ENCODE measurements around the gene POLDIP3.

POLDIP3 gene

DNA sequence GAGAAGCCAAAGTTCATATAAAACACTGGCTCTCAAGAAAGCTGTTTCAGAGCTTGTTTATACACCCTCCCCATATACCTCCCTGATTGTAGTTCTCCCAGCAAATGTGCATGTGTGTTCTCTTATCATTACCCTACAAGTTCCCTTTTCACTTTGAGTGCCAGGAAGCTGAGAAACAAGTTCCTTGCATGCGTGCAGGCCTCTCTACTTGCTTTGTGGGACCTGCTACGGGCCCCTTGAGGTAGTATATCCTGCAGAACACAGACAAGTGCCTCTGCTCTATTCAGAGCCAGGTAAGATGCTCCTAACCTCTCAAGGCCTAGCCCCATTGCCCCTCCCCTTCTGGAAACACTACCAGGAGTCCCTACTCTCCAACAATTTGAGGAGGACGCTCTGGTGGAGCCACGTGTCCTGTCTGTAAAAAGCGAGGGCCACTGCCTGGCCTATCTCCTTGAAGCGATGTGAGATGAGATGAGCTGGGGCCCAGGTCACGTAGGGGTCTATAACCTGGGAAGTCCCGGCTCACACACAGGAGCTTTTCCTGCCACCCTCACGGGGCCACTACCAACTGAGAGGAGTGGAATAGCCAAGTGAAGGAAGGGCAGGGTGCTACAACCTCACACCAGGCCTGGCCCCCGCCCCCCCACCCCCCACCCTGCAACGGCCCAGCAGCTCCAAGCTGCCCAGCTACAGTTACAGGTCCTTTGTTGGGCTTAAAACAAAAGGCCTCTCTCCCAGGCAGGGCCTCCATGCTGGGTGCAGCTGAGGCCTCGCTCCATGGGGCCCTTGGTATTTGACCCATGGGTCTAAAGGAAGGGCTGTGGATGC is 28.3 kb upstream of the POLDIP3 start:
- no peak for DNase-seq (ENCODE audit: low read depth)

DNA sequence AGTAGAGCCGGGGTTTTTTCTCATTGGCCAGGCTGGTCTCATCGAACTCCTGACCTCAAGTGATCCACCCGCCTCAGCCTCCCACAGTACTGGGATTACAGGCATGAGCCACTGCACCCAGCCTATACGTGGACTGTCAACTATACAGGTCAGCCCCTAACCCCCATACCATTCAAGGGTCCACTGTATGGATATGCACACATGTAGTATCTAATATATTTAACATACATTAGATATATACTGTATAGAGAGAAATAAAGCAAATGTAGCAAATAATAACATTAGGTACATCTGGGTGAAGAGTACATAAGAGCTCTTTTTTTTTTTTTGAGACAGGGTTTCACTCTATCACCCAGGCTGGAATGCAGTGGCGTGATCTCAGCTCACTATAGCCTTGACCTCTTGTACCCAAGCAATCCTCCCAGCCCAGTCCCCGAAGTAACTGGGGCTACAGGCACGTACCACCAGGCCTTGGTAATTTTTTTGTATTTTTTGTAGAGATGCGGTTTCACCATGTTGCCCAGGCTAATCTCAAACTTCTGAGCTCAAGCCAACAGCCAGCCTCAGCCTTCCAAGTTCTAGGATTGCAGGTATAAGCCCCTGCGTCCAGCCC is 27.2 kb upstream of the POLDIP3 start:
- DNase-seq (ENCODE audit: low read depth), result no peak

DNA sequence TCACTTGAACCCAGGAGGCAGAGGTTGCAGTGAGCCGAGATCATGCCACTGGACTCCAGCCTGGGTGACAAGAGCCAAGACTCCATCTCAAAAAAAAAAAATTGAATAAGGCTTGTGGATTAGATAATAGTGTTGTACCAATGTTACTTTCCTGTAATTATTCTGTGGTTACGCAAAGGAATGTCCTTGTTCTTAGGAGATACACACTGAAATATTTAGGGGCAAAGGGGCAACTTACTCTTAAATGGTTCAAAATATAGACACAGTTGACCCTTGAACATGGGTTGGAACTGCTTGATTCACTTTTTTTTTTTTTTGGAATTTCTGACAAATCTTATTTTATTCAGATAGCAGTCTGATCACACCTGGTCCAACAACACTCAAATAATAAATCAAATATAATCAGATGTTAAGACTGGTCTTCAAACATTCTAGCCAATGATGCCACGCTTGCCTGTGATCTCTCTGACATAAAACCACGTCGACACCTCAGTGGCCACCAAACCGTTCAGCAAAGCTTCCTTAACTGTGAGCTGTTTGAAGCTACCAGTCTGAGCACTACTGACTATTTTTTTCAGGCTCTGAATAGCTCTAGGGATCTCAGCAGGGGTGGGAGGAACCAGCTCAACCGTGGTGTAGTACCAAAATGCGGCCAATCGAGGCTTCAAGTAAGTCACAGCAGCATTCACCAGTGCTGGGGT is 25.0 kb upstream of the POLDIP3 start:
- DNase-seq (ENCODE audit: low read depth), result no peak

DNA sequence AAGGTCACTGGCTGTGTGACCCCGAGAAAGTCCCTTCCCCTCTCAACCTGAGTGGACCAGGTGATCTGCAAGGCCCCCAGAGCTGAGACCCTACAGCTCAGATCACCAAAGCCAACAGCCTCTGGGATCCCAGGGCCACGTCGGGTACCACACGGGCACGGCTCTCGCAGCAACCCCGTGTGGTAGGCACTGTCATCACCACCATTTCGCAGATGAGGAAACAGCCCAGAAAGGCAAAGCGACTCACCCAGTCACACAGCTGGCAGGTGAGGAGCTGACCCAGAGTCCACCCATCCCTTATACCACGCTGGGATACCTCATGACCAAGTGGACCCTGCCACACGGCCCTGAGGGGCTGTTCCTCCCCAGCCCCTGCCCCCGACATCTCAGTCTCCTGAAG is 22.9 kb upstream of the POLDIP3 start:
- no peak for DNase-seq (ENCODE audit: low read depth)

DNA sequence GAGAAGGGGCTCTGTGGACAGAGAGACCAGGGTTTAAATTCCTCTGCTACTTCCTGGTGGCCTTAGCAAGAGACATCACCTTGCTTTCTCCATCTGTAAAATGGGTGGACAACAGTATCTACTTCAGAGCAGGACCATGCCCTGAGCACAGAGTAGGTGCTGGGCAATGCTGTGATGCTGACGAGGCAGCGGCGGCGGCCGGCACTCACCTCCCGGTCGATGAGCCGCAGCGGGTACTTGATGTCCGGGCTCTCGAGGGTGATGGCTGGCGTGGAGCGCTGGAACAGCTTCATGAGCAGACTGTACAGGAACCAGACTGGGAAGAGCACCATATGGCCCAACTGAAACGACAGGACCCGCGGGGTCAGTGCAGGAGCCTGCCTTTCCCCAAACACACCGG is 21.8 kb upstream of the POLDIP3 start:
- DNase-seq (ENCODE audit: low read depth), result no peak

- DNase-seq (ENCODE audit: low read depth), result no peak
Measured at GRCh38 chr22:42635531-42635930, 20.8 kb upstream of the POLDIP3 start.

- no peak for DNase-seq (ENCODE audit: low read depth)
Measured at GRCh38 chr22:42633013-42633412, 18.3 kb upstream of the POLDIP3 start.

GRCh38 chr22:42632096-42632495 is 17.4 kb upstream of the POLDIP3 start:
- DNase-seq (ENCODE audit: low read depth), result no peak

DNA sequence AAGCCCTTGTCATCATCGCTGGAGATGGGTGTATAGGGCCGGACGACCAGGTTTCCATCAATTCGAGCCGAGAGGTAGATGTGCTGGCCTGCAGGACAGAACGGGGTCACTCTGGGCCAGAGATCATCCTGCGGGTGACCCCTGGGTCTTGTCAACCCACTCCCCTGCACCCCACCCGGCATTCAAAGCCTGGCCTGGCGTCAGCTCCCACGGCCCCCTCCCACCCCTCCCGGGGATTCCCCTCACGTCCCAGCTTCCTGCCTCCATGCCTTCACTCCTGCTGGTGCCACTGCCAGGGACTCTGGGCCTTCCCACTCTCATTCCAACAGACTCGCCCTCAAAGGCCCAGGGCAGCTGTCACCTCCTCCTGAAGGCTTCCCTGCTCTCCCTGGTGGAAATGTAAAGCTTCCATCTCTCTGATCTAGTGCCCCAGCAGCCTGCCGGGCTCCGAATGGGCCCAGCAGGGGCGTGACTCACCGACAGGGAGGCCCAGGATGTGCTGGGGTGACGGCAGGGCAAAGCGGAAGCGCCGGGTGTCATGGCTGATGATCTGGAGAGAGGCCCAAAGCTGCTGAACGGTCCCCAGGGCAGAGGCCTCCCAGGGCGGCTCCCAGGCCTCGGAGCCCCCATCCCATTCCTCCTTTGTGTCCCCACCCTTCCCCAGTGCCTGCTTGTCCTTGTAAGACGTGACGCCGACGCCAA is 16.4 kb upstream of the POLDIP3 start:
- DNase-seq (ENCODE audit: low read depth), result no peak

DNA sequence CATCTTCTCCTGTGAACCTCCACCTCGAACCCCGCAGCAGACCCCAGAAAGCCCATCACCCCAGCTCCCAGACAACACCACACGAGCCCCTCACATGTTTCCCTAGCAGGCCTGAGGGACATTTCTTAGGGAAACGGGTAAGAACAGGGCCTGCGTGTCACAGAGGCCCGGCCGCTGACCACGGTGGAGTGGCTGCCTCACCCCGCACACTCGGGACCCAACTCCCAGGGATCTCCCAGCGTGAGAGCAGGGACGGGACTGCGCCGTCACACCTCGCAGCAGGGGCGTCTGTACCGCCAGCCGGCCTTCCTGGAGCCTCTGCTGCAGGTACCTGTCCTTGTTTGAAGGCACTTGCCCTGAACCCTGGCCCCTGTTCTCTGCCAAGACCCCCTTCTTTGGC is 15.5 kb upstream of the POLDIP3 start:
- no peak for DNase-seq (ENCODE audit: low read depth)

GRCh38 chr22:42627981-42628380 is 13.3 kb upstream of the POLDIP3 start:
- DNase-seq (ENCODE audit: low read depth), result no peak

DNA sequence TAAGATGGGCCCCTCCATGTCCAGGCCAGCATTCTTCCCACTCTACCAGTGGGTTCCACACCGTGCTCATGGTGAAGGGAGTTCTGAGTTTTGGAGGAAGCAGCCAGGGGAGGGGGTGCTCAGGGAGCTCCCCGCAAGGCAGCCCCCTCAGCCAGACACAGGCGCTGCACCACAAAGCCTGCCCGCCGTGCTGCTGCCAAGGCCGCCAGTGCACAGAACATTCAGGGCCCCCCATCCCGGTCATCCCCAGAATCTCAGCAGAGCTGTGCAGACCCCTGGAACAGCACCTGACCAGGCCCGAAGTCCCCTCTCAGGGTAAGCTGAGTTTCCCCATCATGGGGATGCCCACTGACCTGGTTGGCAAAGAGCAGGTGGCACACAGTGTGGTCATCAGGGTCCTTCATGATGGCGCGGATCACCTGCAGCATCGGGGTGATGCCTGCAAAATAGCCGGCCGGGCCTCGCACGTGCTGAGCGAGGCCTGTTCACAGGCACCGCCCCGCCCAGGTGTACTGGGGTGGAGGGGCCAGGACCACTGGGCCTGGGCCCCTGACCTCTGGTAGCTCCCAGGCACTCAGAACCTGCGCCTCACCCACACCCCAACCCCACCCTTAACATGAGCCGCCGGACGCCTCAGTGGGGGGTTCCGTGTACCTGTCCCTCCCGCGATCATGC is 12.4 kb upstream of the POLDIP3 start:
- no peak for DNase-seq (ENCODE audit: low read depth)

DNA sequence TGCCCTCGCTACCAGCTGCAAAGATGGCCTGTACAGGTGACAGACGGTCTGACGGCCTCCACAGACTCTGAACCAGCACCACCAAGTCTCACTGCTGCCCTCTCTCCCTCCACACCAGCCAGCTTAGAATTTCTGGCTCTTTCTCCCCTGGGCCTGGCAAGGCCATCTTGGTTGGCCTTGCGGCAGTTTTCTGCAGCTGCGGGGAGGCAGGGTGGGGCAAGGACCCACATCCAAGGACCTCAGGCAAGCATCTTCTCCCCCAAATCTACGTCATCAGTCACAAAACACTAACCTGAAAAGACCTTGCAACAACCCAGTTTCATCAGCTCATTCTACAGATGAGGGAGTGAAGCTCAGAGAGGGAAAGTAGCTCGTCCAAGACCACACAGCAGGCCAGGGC is 11.7 kb upstream of the POLDIP3 start:
- DNase-seq (ENCODE audit: low read depth), result no peak

- DNase-seq (ENCODE audit: low read depth), result no peak
Measured at GRCh38 chr22:42625416-42625815, 10.7 kb upstream of the POLDIP3 start.

GRCh38 chr22:42624551-42625106 is 9.9 kb upstream of the POLDIP3 start:
- DNase-seq (ENCODE audit: low read depth), result no peak

GRCh38 chr22:42623756-42624441 is 9.2 kb upstream of the POLDIP3 start:
- DNase-seq (ENCODE audit: low read depth), result no peak

DNA sequence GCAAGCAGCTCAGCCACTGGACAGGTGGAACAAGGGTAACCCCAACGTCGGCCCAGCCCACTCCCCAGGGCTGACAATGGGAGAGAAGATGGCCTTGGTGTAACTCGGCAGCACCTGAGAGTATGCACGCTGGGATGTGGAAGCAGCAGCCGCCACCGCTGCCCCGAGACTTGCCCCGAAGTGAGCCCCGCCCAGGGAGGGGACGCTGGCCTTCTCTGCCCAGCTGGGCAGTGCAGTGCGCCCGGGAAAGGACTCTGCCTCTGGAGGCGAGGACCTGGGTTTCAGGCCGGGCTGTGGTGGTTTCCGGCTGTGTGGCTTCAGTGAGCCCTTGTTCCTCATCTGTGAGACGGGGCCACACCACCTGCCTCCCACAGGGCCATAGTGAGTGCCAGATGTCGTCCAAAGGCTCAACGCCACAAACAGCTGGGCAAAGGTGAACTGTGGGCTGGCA is 8.6 kb upstream of the POLDIP3 start:
- no peak for DNase-seq (ENCODE audit: low read depth)

DNA sequence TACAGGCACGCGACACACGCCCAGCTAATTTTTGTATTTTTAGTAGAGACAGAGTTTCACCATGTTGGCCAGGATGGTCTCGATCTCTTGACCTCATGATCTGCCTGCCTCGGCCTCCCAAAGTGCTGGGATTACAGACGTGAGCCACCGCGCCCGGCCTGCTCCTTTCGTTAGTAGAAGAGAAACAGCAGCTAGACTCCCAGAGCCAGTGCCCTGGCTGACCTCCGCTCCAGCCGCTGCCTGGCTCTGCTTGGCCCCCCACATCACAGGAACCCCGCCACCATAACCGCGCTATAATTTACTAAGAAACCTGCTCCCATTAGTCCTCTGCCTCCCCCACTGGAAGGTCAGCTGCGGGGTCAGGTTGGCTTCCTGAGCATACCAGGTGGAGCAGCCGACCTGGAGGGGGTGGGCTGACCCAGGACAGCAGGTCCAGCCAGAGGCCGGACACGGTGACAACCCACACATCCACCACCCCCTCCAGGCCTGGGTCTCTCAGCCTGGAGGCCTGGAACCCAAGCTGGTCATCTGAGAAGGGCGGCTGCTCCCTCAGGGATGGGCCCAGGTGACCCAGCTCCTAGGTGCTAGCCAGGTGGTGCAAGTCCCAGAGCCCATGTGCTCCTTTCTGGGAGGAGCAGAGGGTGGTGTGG is 7.5 kb upstream of the POLDIP3 start:
- DNase-seq (ENCODE audit: low read depth), result no peak

- DNase-seq (ENCODE audit: low read depth), result no peak
Measured at GRCh38 chr22:42621505-42622002, 6.9 kb upstream of the POLDIP3 start.

DNA sequence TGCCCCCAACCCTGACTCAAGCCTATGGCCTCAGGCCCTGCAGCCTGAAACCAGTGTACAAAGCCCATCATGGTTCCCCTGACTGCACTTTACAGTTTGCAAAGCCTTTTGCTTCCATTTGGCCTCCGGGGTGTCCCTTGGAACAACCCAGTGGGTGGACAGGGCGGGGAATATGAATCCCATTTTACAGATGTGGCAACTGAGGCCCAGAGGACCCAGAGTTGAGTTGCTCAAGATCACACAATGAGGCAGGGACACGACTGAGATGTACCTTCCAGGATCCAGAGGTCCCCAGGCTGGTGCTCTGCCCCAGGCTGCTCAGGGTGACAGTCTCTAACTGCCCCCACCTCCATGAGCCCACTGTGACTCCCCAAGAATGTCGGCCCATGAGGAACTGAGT is 5.4 kb upstream of the POLDIP3 start:
- no peak for DNase-seq (ENCODE audit: low read depth)
